Neural progenitor cell (in vitro differentiated cells): ENCODE results near the gene MAP4K3.

Experiments
- CTCF ChIP-seq: fragments of 200-600 bp; sonication (generic); IDR thresholded peaks from 2 replicates; pipeline ENCODE4 v1.5.1; 2017; ENCODE audit warnings: antibody characterized with exemption, mild to moderate bottlenecking
- EZH2phosphoT487 ChIP-seq: fragments of 200-600 bp; sonication (generic); IDR thresholded peaks from 2 replicates; pipeline ENCODE4 v1.6.1; 2017; ENCODE audit warnings: antibody characterized with exemption

GRCh38 chr2:39216346-39217191 lies 220.5 kb downstream of the MAP4K3 start:
- TF ChIP-seq CTCF (no peak), EZH2phosphoT487 (no peak)
